Stimulated activated CD4-positive, alpha-beta T cell treated with anti-CD3 and anti-CD28 coated beads, Interleukin-4, amount 100 ng/mL, for 48 hours (primary cell): ENCODE data around the gene LCN1.
"Not testable (repeated sequence)": the region's sequence is repeated elsewhere in the genome, so short reads cannot be mapped to it uniquely, and the experiment has no call there.

Source experiments
- DNase-seq, 2 donors: peaks; one replicate each; pipeline ENCODE4 v3.0.0-alpha.2; 2020; ENCODE audit warnings: low read depth in 2 of 2

Gene LCN1

DNA sequence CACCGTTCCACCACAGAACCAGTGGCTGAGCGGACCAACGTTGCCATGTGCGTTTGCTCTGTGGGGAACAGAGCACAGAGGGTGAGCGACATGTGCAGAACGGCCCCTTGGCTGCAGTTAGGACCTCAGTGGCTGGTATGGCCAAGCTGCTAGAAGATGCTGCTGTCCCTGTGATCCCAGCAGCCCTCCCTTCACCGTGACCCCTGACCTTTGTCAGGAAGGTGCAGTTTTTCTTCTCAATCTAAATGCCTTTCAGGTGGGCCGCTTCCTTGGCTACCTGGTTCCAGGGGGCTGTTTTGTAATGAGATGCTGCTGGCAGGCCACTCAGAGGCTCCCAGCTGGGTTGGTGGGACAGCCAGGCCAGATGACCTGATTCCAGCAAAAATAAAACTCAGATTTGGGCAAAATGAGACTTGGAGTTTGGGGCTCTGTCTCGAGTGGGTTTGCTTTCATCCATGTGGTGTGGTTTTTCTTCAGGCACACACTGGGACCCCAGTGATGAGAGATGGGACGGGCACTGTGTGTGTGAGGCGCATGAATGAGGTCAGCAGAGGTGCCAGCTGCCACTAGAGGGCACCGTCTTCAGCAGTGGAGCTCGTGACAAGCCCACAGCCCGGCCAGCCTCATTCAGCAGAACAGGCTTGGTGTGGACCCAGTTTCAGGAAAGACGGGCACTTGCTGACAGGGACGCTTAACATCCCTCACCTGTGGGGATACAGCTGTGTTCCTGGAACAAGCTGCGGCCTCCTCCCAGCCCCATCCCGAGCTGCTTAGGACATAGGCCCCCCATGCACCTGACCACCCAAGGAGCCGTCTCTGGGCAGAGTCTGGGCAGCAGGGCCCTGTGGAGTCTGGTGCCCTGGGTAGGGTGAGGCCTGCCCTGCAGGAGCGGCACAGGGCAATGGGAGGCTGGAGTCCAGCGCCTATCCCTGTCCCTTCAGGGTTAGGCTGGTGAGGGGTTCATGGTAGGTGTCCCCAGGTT, 16.7 kb upstream of the LCN1 start:
- DNase-seq, result peak; percentile 52

DNA sequence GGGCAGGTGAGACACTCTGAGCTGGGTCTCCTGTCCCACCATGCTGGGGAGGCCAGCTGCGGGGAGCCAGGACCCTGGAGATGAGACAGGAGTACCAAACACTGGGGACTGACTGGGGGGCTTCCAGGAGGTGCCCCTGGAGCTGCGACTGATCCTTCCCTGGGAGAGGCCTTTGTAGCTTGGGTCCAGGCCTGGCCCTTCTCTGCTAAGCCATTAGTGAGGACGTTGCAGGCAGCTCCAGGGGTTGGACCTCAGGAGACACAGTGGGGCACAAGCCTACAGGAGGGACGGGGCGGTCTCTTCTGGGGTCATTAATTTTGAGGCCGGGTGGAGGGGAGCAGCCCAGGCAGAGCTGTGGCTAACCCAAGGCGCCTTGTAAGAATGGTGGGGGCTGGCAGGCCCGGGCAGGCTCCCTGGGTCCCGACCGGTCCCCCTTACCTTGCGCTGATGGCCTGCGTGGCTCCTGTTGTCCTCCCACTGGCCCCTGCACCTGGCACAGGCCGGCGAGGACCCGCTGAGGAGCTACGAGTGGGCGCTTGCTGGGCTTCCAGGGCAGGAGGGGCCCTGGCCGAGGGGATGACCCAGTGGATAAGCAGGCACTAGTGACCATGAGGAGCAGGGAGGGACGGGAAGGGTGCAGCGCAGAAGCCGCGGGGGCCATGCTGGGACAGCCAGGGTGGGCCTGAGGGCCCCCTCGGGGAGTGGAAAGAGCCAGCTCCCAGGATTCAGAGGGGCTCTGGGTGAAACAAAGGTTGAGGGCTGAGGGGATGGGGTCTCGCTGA, 15.6 kb upstream of the LCN1 start:
- no peak for DNase-seq

DNA sequence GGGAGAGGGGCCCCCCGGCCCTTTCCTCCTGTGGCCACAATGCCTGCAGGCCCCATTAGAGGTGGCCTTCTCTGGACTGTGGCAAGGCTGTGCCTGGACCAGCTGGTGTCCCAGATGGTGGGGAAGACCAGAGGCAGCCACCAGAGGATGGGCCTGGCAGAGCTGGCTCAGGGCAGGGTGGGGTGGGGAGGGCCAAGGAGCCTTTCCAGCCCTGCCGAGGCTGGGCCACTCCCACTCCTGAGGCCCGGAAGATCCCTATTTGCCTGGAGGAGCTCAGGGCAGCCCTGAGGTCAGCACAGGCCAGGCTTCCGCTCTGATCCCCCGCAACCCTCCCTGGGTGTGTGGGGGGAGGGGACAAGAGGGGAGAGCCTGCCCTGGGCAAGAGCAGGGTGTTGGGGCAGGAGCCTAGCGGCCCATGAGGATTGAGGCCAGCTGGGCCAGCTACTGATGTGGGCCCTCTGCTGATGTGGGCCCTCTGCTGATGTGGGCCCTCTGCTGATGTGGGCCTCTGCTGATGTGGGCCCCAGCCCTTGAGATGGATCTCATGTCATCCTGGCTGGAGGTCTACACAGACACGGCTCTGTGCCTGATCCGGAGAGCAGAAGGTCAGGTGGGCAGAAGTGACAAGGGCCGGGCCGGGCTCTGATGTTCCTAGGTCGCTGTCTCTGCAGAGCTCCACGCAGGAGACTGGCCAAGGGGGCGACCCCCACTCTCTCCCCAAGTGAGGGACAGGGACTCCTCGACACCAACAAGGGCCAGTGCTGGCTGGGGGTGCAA, 14.7 kb upstream of the LCN1 start:
- no peak for DNase-seq

DNA sequence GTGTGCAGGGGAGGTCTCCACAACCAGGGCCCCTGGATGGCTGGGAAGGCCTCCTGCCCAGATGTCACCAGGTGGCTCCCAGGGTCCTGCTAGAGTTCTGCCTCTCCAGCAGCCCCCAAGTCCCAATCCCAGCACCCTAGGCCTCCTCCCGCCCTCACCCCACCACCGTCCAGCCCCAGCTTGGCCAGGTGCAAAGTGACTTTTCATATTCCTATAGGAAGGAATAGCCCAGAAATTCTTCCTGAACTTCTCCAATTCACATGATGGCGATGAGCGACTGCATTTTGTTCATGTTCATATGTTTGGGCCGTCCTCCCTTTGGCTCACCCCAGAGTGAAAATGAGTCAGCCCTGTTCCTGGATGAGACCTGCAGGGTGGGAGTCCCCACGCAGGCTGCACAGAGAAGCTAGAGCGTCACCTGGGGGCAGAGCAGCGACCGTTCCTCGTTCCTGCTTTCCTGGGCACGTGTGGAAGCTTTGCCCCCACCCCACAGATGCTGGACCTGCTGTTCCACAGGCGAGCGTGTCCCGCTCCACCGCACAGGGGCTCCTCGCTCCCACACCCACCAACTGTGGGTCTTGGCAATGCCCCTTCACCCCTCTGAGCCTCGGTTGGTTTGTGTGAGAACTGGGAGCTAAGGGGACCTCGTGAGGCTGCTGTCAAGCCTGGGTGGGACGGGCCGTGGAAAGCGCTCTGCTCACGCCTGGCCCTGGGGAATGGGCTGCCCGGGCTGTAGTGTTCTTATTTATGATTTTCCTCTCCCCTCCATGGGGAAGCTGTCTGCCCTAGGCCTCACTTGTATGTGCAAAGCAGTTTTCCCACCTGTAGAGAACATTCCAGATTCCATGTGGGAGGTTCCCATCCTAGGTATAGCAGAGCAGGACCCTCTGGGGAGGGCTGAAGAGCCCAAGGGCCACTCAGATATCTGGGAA, 13.9 kb upstream of the LCN1 start:
- DNase-seq, result no peak

DNA sequence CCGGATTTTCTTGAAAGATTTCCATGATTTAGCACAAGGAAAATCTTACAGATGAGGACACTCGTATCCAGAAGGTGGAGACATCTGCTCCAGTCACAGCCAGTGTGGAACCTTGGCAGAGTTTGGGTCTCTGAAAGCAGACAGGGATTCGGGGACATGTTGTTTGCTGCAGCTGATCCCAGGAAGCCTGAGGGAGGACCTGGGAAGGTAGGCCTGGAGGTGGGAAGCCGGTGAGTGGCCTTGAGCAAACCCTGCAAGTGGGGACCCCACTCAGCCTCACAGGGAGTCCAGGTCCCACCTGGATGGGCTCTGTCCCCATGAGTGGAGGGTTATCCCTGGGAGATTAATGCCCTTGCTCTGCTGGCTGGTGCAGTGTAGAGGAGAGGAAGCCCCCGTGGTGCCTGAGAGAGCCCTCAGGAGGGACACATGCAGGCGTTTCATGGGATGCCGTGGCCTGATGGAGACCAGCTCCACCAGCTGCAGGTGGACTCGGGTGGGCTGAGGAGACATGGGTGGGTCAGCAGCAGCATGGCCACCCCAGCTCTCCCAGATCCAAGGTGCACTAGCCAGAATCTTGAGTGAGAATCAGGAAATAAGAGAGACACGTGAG, 12.9 kb upstream of the LCN1 start:
- no peak for DNase-seq

DNA sequence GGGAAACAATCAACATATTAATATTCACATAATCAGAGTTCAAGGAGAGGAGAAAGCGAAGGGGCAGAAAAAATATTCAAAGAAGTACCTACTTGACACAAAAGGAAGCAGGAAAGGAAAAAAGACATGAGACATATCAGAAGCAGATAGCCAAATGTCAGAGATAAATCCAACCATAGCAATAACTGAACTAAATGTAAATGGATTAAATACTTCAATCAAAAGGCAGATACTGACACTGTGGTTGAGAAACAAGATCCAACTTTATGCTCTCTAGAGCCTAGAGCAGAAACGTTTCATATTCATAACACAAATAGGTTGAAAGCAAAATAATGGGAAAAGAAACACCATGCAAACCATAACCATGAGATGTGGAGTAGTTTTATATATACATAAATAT, 11.8 kb upstream of the LCN1 start:
- no peak for DNase-seq

DNA sequence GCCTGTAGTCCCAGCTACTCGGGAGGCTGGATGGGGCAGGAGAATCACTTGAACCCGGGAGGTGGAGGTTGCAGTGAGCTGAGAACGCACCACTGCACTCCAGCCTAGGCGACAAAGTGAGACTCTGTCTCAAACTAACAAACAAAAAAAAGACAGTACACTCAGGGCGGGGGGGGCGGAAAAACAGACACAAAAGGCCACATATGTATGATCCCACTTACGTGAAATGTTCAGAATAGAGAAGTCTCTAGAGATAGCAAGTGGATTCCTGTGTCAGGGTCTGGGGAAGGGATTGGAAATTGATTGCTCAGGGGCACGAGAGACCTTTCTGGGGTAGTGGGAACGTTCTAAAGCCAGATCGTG, 9.0 kb upstream of the LCN1 start:
- DNase-seq, result no peak

DNA sequence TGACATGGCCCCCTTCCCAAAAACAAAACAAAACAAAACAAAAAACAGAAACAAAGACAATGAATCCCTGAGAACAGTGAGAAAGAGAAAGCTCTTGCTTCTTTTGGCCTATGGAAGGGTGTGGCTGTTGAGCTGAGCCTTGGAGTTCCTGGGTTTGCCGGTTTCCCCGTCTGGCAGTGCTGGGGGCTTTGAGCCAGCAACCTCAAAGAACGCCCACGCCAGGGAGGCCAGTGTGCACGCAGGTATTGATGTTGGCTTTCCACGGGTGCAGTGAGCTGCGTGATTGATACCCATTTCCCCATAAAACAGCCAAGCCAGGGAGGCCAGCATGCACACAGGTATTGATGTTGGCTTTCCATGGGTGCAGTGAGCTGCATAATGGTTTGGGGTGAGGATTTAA, 8.3 kb upstream of the LCN1 start:
- no peak for DNase-seq

DNA sequence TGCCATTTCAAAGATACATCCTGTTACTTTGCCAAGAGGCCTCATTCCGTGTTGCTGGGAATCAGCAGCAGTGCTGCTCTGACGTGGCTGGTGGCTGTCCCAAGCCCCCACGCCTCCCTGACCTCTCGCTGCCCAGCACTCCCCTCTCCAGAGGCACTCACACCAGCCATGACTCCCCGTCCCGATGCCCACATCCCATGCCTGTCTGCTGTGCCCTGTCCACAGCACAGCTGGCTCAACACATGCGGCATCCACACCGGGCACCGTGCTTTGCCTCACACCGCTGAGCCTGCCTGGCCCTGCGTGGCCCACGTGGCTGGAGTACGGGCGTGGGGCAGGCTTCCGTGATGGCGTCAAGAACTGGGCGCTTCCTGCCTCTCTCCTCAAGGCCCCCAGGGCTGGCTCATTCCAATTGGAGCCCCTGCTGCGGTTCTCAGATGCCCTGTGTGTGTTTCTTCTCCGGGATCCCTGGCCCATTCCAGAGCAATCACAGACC, 7.8 kb upstream of the LCN1 start:
- DNase-seq, result no peak

DNA sequence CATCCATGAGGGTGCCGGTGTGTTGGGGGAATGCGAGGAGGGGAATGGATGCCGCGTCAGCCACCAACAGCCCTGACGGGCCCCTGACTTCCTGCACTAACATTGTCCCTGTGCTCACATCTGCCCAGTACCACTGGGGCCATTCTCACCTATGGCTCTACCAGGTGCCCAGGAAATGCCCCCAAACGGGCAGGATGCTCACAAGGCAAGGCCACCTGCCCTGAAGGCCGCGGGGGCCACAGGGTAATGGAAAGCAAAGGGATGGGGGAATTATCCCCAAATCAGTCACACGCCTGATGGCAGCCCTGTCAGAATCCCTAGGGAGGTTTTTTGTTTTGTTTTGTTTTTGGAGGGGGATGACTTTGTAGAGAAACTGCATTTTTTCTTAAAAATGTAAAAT, 7.3 kb upstream of the LCN1 start:
- DNase-seq, result not testable (repeated sequence)

DNA sequence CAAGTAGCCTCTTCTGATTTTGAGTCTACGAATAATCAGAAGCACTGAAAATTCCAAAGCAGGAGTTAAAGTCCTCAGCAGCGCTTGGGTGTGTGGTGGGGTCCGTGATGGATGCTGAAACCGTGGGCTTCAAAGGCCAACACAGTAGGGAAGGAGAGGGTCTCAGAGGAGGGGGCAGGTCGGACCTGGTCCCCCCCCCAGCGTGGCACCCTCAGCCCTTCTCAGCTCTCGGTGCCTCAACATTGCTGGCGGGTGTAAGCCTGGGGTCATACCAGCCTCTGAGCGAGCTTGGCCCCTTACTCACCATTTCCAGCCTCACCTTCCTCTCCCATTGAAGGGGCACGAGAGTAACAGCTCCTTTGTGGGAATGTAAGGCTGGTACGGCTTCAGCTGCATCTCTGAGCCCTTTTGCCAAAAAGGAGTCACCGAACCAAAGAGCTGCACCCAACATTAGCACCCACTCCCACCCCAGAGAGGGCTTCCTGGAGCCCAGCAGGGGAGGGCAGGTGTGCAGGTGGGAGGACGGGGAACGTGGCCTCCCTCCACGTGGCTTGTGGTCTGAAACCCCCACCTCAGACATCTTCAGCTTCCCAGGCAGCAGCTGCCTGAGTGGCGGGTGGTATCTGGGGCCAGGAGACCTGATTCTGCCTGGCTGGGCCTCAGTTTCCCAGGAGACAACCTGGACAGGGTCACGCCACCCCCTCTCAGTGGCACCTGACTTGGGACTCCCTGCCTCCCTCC, 6.7 kb upstream of the LCN1 start:
- DNase-seq, result no peak

DNA sequence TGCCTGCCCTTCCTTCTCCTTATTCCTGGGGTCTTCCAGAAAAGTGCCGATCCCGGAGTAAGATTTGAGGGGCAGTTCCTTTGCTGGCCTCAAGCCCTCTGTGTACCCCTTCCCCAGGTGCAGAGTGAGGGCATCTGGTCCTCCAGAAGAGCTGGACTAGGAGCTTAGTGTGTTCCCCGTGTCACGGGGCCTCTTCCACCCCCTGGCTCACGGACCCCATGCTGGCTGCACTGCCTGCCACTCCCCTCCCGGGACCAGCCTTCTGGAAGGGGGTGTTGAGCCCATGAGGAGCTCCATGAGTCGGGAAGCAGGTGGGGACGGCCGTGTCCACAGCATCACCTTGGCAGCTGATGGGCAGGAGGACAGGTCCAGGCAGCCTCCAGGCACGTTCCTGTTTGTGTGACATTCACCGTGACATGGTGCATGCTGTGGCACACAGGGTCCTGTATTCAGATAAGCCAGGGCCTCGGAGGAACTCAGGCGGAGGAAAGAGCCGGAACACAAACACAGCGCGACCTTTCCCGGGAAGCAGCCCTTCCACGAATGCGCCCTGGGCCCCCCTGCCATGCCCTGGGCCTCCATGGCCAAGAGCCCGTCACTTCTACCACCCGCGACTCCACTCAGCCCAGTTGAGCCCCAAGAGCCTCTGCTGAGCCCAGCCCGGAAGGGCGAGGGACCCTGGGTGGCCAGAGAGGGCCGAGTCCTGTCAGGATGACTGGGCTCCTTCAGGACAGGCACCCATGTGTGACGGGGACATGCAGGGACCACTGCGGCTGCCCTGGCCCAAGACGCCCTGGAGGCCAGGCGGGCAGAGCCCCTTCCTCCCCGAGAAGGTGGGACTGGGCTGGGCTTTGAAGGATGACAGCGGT, 5.9 kb upstream of the LCN1 start:
- DNase-seq, result no peak

DNA sequence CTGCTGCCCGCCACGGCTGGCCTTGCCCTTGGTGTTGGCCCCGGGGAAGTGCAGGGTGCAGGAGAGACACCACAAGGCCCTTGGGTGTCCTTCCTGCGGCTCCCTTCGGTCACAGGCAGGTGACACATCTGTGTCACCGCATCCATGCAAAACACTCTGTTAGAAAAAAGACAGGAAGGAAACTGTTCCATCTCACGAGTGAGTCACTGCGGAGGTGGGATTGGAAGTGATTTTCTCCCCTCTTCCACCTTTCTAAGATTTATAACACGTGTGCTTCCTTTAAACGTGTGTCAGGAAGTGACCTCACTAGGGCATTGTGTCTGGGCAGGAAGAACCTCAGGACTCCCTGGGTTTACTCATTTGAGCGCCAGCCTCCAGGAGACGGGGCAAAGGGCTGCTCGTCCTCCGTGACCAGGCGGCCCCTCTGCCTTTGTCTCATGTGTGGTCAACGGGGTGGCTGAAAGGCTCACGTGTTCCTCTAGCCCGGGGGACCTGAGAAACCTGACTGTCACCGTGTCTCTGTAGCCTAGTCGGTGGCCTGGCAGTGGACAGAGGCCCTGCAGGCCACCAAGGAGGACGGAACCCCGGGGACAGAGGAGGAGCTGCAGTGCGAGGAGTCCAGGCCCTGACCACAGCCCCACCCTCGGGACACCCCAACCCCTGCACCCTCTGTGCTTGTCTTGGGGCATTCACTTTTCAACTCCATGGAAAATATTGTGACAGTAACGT, 4.9 kb upstream of the LCN1 start:
- no peak for DNase-seq

DNA sequence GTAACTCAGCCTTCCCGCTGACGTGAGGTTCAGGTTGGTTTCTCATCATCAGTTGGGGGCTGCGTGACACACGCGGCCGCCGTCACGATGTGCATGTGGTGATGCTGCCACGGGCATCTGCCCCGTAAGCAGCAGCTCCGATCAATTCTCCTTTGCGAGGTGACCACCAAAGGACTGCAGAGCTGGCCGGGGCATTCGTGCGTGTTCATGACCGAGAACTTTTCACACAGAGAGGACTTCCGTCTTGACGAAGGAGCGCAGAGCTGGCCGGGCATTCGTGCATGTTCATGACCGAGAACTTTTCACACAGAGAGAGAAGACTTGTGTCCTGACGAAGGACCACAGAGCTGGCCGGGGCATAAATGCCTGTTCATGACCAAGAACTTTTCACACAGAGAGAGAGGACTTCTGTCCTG, 3.8 kb upstream of the LCN1 start:
- no peak for DNase-seq

DNA sequence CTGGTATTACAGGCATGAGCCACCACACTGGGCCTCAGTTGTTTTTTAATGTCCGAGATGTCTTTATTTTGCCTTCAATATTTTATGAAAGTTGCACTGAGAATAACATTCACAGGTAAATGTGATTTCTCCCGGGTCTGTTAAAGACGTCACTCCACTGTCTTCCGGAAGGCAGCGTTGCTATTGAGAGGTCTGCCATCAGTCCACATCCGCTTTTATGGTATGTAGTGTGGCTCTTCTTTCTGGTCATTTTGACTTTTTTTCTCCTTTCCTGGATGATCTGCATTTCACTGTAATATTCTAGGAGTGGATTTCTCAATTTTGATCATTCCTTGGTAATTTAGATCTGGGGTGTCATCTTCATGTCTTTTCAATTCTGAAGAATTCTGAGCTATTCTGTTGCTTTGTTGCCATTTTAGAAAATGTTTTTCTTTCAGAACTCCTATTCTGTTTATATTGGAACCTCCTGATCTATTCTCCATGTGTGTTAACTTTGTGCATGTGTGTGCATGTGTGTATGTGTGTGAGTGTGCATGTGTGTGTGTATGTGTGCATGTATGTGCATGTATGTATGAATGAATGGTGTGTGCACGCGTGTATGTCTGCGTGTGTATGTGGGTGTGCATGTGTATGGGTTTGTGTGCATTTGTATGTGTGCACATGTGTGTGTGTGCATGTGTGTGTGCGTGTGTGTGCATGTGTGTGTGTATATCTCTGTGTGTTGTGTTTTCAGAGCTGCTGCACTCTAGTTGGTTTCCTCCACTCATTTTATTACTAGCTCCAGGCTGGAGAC, 1.9 kb upstream of the LCN1 start:
- DNase-seq, result no peak

DNA sequence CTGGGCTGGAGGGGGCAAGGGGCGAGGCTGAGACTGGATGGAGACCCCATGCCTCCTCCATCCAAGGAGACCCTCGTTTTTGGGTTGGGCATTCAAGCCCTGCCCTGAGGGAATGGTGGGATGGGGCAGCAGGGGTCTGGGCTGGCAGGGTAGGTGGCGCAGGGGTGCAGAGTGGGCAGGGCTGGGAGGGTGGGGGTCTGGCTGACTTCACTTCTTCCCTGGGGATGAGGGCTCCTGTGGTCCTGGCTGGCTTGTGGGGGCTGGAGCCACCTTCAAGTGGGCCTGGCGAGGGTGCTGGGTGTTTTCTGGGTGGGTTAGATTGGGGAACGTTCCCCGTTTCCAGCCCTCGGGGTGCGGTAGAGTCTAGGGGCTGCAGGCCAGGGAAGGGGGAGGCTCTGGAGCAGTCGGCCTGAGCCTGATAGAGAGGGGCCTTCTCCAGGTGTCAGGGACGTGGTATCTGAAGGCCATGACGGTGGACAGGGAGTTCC, 412 bp downstream of the LCN1 start:
- DNase-seq, result no peak
